Fibroblast of skin of left quadriceps (primary cell): ENCODE data around the gene C4A.
"Not testable (repeated sequence)": the region's sequence is repeated elsewhere in the genome, so short reads cannot be mapped to it uniquely, and the experiment has no call there.

Experiments used
- DNase-seq, 2 experiments: peaks; one replicate each; pipeline ENCODE4 v3.0.0-alpha.2; 2013; ENCODE audit warnings: low read depth in 2 of 2

The C4A gene

GRCh38 chr6:31958741-31959739, 22.8 kb upstream of the C4A start, which contains the start of the genes NELFE and SKIC2:
Gene NELFE, minus strand, starts transcription at chr6:31958971. Its CDS starts 525 bp downstream, at chr6:31958446.
Gene SKIC2, plus strand, starts transcription at chr6:31959175. Its CDS starts 18 bp downstream, at chr6:31959193.
- DNase-seq: peak; percentile 94 to 95

- no peak for DNase-seq
Observed at GRCh38 chr6:31961616-31962015, 20.2 kb upstream of the C4A start.

- no peak for DNase-seq
Observed at GRCh38 chr6:31963921-31964320, 17.9 kb upstream of the C4A start.

GRCh38 chr6:31965700-31966099, 16.2 kb upstream of the C4A start:
- DNase-seq: no peak

- no peak for DNase-seq
Observed at GRCh38 chr6:31966506-31966905, 15.4 kb upstream of the C4A start.

- DNase-seq: no peak
Observed at GRCh38 chr6:31966997-31967925, 14.6 kb upstream of the C4A start.

GRCh38 chr6:31967926-31968320, 13.9 kb upstream of the C4A start:
- DNase-seq: no peak

- no peak for DNase-seq
Observed at GRCh38 chr6:31968326-31968725, 13.5 kb upstream of the C4A start.

- DNase-seq: no peak
Observed at GRCh38 chr6:31968791-31969711, 12.8 kb upstream of the C4A start.

GRCh38 chr6:31969712-31970603, 11.9 kb upstream of the C4A start:
- DNase-seq: no peak

- DNase-seq: no peak
Observed at GRCh38 chr6:31970604-31971271, 11.1 kb upstream of the C4A start.

- DNase-seq: no peak
Observed at GRCh38 chr6:31971279-31971992, 10.4 kb upstream of the C4A start.

GRCh38 chr6:31971993-31972708, 9.7 kb upstream of the C4A start, which contains the start of gene DXO:
Gene DXO, minus strand, starts transcription at chr6:31972138. Its CDS starts 463 bp downstream, at chr6:31971675.
- peak; percentile 97 for DNase-seq

GRCh38 chr6:31972709-31973350, 9.0 kb upstream of the C4A start:
- no peak for DNase-seq

GRCh38 chr6:31976065-31976464, 5.8 kb upstream of the C4A start:
- DNase-seq: not testable (repeated sequence)

GRCh38 chr6:31977816-31978431, 3.9 kb upstream of the C4A start:
- no peak for DNase-seq

GRCh38 chr6:31978831-31979230, 3.0 kb upstream of the C4A start:
- DNase-seq: no peak
